Measurements from ENCODE around the gene STXBP4.
"Not testable (repeated sequence)": the region's sequence is repeated elsewhere in the genome, so short reads cannot be mapped to it uniquely, and the experiment has no call there.

Gene STXBP4

GRCh38 chr17:55057184-55057583 is 88.6 kb downstream of the STXBP4 start:
- no peak for DNase-seq

GRCh38 chr17:55059724-55060123 is 91.2 kb downstream of the STXBP4 start:
- no peak for DNase-seq

GRCh38 chr17:55062921-55063320 is 94.4 kb downstream of the STXBP4 start:
- DNase-seq, result no peak

- no peak for DNase-seq
Measured at GRCh38 chr17:55063885-55064874, 95.6 kb downstream of the STXBP4 start.

GRCh38 chr17:55067697-55068439 is 99.3 kb downstream of the STXBP4 start:
- DNase-seq, result no peak

GRCh38 chr17:55068862-55069811 is 100.6 kb downstream of the STXBP4 start:
- DNase-seq, result no peak

GRCh38 chr17:55069983-55070529 is 101.5 kb downstream of the STXBP4 start:
- no peak for DNase-seq

GRCh38 chr17:55072898-55073297 is 104.3 kb downstream of the STXBP4 start:
- peak in 2 of 5 experiments; percentile 4 to 60 for DNase-seq

GRCh38 chr17:55073467-55073866 is 104.9 kb downstream of the STXBP4 start:
- DNase-seq, result not testable (repeated sequence)

- DNase-seq, result no peak
Measured at GRCh38 chr17:55081559-55081958, 113.0 kb downstream of the STXBP4 start.

- DNase-seq, result no peak
Measured at GRCh38 chr17:55086635-55087058, 118.1 kb downstream of the STXBP4 start.

GRCh38 chr17:55089256-55089655 is 120.7 kb downstream of the STXBP4 start:
- peak in 1 of 5 experiments; percentile 82 for DNase-seq

GRCh38 chr17:55090079-55090492 is 121.5 kb downstream of the STXBP4 start:
- peak in 3 of 5 experiments; percentile 13 to 98 (median 14) for DNase-seq

- DNase-seq, result peak in 1 of 5 experiments; percentile 45
Measured at GRCh38 chr17:55093353-55093752, 124.8 kb downstream of the STXBP4 start.

- no peak for DNase-seq
Measured at GRCh38 chr17:55098765-55099164, 130.2 kb downstream of the STXBP4 start.

- no peak for DNase-seq
Measured at GRCh38 chr17:55110521-55110920, 142.0 kb downstream of the STXBP4 start.

GRCh38 chr17:55114283-55114682 is 145.7 kb downstream of the STXBP4 start:
- no peak for DNase-seq

GRCh38 chr17:55116440-55116914 is 147.9 kb downstream of the STXBP4 start:
- peak in 1 of 5 experiments; percentile 56 for DNase-seq

GRCh38 chr17:55117164-55117563 is 148.6 kb downstream of the STXBP4 start:
- peak in 1 of 5 experiments; percentile 3 for DNase-seq

- DNase-seq, result no peak
Measured at GRCh38 chr17:55120651-55121050, 152.1 kb downstream of the STXBP4 start.

- no peak for DNase-seq
Measured at GRCh38 chr17:55121268-55121667, 152.7 kb downstream of the STXBP4 start.

- no peak for DNase-seq
Measured at GRCh38 chr17:55122114-55122513, 153.5 kb downstream of the STXBP4 start.
